ENCODE results near the gene CACNA1H.

DNA sequence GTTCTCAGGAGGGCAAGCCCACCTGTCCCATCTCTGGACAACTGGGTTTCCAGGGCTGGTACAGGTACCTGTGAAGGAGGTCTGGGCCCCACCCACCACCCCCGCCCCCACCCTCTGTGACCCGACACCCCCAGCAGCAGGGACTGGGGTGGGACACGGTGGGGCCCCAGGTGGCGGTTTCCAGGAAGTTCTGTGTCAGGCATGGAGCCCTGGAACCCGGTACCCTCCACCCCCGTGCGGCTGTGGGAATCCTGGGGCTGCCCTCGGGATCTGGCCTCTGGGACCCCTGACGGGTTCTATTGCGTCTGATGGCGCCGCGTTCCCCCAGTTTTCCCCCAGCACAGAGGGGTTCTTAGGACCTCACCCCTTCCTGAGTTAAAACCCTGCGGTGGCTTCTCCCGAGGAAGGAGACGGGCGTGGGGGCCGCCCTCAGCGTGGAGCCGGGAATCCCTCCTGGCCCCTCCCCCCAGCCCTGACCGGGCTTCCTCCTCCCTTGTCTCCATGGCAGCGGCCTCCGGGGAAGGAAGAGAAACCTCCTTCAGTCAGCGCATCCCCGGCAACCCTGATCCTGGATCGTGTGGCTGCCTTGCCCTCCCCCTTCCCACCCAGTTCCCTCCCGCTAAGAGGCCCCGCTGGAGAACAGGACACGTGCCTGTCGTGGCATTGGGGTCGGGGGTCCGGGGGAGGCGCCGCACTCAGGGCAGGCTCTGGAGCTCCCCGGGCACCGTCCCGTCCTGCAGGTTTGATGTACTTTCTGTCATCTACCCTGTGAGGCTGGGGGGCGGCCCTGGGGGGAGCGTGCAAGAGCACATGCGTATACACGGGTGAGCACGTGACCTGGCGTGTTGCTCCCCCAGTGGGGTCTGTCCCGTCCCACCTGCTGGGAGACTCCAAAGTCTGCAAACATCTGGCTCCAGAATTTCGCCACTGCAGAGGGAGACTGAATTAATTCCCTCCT lies 30.3 kb downstream of the CACNA1H start:
- TF ChIP-seq EZH2phosphoT487 (IDR thresholded peaks at IDR 0.05; ENCODE audit: low read depth) (no peak), CTCF (IDR thresholded peaks at IDR 0.05; ENCODE audit: low read depth, low read length) (no peak)

All from OCI-LY3 (cell line).